Measurements from ENCODE around the gene RARG. TPM values are rescaled to one million over a fixed set of nuclear protein-coding genes. Genes with fewer than 3 reads are reported as not detected.
A peak's percentile ranks its signal among the peaks of the same experiment; 100 is the strongest.

The RARG gene
- total RNA-seq, 2 experiments from 2014 or later = 19.7 to 20.3 TPM

DNA sequence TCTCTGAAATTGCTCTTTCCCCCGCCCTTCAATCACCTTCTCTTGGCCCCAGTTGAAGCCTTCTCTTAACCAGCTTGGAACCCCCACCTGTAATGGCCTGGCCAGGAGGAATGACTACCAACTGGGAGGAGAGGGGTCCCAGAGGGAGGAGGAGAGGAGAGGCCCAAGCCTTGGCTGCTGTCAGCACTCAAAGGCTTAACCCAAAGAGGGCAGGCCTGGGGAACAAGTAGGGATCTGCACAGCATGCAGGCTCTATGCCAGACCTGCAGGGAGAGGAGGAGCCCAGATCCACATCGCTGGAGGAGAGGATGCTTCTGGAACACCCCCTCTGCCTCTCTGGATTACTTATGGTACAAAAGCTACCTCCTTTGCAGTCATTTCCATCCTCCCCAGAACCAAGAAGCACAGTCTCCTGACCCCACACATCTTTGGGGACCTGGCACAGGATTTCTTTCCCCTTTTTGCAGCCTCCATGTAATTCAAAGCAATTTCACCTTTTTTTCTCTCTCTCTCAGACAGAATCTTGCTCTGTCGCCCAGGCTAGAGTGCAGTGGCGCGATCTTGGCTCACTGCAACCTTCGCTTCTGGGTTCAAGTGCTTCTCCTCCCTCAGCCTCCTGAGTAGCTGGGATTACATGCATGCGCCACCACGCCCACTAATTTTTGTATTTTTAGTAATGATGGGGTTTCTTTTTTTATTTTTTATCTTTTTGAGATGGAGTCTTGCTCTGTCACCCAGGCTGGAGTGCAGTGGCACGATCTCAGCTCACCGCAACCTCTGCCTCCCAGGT, 6.2 kb downstream of the RARG start:
- TF ChIP-seq, protein P1, sequence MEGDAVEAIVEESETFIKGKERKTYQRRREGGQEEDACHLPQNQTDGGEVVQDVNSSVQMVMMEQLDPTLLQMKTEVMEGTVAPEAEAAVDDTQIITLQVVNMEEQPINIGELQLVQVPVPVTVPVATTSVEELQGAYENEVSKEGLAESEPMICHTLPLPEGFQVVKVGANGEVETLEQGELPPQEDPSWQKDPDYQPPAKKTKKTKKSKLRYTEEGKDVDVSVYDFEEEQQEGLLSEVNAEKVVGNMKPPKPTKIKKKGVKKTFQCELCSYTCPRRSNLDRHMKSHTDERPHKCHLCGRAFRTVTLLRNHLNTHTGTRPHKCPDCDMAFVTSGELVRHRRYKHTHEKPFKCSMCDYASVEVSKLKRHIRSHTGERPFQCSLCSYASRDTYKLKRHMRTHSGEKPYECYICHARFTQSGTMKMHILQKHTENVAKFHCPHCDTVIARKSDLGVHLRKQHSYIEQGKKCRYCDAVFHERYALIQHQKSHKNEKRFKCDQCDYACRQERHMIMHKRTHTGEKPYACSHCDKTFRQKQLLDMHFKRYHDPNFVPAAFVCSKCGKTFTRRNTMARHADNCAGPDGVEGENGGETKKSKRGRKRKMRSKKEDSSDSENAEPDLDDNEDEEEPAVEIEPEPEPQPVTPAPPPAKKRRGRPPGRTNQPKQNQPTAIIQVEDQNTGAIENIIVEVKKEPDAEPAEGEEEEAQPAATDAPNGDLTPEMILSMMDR (IDR thresholded peaks at IDR 0.05) = no peak
- Mint-ChIP-seq H3K27ac (peak overlapping the region; percentile 83), H3K4me3 (no peak overlapping the region), H3K36me3 (ENCODE audit: low read depth) (peaks cover 2% of the 10 kb centered on the region), H3K9me3 (no peaks in the 10 kb centered on the region), H3K27me3 (no peaks in the 10 kb centered on the region), H3K4me1 (ENCODE audit: low read depth) (peaks cover 68% of the 10 kb centered on the region)
- DNase-seq (no peak), ATAC-seq (no peak)
- intact Hi-C loops (cut with micrococcal nuclease) = no loop called here
- CTCF ChIA-PET = interaction anchor here (0.9 to 1.5 kb wide), 3 partner anchors 14 to 37 kb away, joined by 3 read pairs; no protein-coding TSS in a partner anchor
- POLR2A ChIA-PET = interaction anchor here (1.0 to 1.3 kb wide), 4 partner anchors 8 to 123 kb away, joined by 3 read pairs; no protein-coding TSS in a partner anchor

DNA sequence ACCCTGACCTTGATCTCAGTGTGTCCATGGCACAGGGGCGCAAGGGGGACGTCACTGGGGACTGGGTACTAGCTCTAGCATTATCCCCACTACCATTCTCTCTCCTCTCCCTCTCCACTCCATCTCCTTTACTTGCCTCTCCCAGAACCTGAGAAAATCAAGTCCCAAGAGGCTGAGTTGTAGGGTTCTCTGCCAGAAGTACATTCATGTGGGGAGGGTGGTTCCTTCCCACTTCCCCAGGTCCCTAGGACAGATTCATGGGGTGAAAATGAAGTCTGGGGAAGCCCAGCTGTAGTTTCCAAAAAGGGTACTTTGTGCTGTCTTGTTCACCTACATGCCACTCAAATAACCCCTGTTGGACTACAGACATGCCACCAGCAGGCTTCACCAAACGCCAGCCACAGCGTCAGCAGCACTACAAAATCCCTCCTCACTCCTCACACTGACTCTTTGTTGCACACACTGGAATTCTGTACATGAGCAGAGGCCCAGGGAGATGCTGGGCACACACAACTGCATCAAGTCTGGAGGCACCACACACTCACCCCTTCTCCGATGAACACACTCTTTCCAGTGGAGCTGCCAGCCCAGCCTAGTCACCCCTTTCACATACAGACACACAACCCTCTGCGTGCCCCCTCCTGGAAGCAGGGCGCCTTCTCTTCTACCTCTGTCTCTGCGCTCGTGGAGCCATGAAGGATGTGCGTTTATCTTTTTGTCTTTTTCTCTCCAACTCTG, 6.9 kb downstream of the RARG start:
- ATAC-seq (no peak), DNase-seq (no peak)
- Mint-ChIP-seq H3K9me3 (no peaks in the 10 kb centered on the region), H3K27ac (peak overlapping the region; percentile 83), H3K36me3 (ENCODE audit: low read depth) (peaks cover 2% of the 10 kb centered on the region), H3K27me3 (no peaks in the 10 kb centered on the region), H3K4me3 (peak overlapping the region; percentile 5), H3K4me1 (ENCODE audit: low read depth) (peaks cover 66% of the 10 kb centered on the region)
- POLR2A ChIA-PET = interaction anchor here (0.8 to 1.1 kb wide), 3 partner anchors 9 to 122 kb away, joined by 3 read pairs; no protein-coding TSS in a partner anchor
- TF ChIP-seq, protein P1 (IDR thresholded peaks at IDR 0.05) = no peak
- CTCF ChIA-PET = interaction anchor here (0.9 to 1.5 kb wide), 3 partner anchors 14 to 38 kb away, joined by 3 read pairs; no protein-coding TSS in a partner anchor
- intact Hi-C loops (cut with micrococcal nuclease) = no loop called here

DNA sequence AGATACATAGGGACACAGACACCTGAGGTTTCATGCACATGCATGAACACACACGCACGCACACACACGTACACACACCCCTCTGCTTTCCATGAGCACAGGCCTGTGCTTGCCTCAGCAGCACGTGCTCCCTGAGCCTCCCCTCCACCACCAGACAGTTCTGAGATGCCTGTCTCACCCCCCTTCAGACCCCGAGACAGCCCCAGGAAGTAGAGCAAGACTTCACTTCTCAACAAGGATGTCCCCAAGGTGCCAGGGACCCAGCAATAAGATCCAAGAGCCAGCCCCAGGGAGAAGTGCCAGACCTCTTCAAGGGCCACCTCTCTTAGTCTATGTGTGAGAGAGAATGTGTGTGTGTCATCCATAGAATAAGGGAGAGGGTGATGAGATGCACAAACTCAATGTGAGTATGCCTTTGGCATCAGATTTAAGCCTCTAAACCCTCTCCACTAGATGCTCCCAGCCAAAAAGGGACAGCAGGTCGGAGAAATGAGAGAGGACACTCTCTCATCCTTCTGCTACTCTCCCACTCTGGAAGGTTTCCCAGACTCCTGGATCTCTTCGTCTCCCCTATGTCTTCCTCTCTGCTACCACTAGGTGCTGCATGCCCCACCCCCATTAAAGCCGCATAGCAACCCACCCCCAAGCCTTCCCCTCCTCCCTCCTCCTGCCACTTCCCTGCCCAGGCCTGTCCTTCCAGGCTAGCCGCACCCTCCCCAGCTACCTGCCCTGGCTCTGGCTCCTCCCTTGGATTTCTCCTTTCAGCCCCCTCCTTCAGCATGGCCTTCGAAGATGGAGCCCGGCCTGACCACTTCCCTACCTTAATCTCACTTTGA, 7.7 kb downstream of the RARG start:
- intact Hi-C loops (cut with micrococcal nuclease) = no loop called here
- no peaks in the 10 kb centered on the region for H3K9me3 Mint-ChIP-seq
- TF ChIP-seq, protein P1 (IDR thresholded peaks at IDR 0.05) = peak; percentile 24

DNA sequence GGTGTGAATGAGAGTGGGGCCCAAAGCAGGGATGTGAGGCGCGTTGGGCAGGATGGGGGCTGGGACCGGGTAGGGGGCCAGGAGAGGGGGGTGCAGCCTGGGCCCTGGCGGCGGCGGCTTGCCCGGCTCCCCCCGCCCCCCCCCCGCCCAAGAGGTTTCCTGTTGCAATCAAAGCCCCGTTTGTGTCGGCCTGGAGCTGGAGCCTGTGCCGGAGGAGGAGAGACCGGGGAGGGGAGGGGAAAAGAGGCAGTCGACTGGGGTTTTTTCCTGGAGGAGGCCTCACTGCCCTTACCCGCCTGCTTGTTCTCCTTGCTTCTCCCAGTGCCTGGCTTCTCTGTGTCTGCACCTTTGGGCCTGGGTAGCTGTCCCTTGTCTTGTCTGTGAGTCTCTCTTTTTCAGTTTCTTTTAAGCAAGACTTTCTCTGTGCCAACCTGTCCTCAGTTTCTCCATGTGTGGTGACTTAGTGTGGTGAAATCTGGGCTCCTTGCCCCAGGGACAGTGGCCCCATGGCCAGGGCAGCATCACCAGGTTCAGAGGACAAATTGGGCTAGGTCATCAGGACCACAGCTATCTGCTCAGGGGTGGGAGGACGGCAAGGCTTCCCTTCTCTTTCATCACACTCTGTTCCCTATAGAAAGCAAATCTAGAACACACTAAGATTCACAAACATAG, 8.5 kb downstream of the RARG start:
- Mint-ChIP-seq H3K36me3 (ENCODE audit: low read depth) (peaks cover 2% of the 10 kb centered on the region), H3K27me3 (no peaks in the 10 kb centered on the region), H3K4me1 (ENCODE audit: low read depth) (peaks cover 62% of the 10 kb centered on the region), H3K9me3 (no peaks in the 10 kb centered on the region), H3K27ac (peak overlapping the region; percentile 89), H3K4me3 (peak overlapping the region; percentile 78)
- intact Hi-C loops (cut with micrococcal nuclease) = no loop called here
- DNase-seq (peak; percentile 46), ATAC-seq (no peak)
- CTCF ChIA-PET = interaction anchor here (1.1 to 2.3 kb wide), 4 partner anchors 10 to 64 kb away, joined by 4 to 9 read pairs (median 4); no protein-coding TSS in a partner anchor
- POLR2A ChIA-PET = interaction anchor here (0.6 to 1.0 kb wide), 2 partner anchors 13 to 24 kb away, joined by 3 read pairs; no protein-coding TSS in a partner anchor
- TF ChIP-seq, protein P1 (IDR thresholded peaks at IDR 0.05) = no peak

More for the DNA sequence above, 7.7 kb downstream of the RARG start:
- peaks cover 2% of the 10 kb centered on the region for H3K36me3 Mint-ChIP-seq (ENCODE audit: low read depth)
- DNase-seq (peak; percentile 58), ATAC-seq (no peak)
- CTCF ChIA-PET = interaction anchor here (1.3 to 2.3 kb wide), 4 partner anchors 11 to 64 kb away, joined by 3 to 9 read pairs (median 4); no protein-coding TSS in a partner anchor
- no peaks in the 10 kb centered on the region for H3K27me3 Mint-ChIP-seq
- H3K4me1 Mint-ChIP-seq (ENCODE audit: low read depth) = peaks cover 63% of the 10 kb centered on the region
- H3K27ac Mint-ChIP-seq = peak overlapping the region; percentile 83
- POLR2A ChIA-PET = interaction anchor here (0.8 to 1.1 kb wide), 2 partner anchors 9 to 122 kb away, joined by 3 read pairs; no protein-coding TSS in a partner anchor
- peak overlapping the region; percentile 78 for H3K4me3 Mint-ChIP-seq
